GM18508 (cell line): ENCODE results near the gene SEPTIN1.

Source experiments
- ATAC-seq: cut with Tn5 transposase; IDR thresholded peaks from one replicate; pipeline ENCODE4 v1.9.1; 2021; ENCODE audit warnings: moderate number of reproducible peaks; ENCODE audit not compliant: insufficient read depth, unreplicated experiment

The SEPTIN1 gene

DNA sequence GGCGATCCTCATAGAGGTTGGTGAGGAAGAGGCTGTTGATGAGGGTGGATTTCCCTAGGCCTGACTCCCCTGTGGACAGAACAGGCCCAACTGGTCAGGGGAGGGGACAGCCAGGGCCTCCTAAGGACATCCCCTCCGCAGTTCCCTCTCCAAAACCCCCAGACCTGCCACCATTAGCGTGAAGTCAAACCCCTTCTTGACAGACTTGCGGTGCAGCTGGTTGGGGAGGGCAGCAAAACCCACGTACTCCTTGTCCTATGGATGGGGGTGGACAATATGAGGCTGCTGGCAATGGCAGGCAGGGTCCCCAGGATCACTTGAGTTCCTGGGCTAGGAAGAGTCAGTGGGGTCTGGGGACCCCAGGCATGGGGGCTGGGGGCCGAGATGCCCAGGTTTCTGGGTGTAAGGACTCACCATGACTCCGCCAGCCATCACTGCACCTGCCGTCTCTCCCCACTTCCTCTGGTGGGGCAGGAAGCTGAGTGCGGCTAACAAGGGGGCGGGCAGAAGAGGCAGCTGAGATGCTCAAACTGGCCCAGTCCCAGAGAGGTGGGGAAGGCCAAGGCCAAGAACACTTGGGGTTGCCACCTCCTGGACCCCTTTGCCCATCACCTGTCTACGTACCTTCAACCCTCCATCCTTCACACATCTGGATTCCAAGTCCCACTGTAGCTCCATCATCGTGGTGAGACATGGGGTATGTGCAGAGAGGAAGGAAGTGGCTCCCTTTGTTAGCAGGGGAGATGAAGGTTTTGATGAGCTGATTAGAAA lies at the start of gene SEPTIN1:
SEPTIN1 (minus strand) TSS at position 451 of the 771 bp plus-strand sequence; CDS start at position 432, 19 bp downstream.
- no peak for ATAC-seq

DNA sequence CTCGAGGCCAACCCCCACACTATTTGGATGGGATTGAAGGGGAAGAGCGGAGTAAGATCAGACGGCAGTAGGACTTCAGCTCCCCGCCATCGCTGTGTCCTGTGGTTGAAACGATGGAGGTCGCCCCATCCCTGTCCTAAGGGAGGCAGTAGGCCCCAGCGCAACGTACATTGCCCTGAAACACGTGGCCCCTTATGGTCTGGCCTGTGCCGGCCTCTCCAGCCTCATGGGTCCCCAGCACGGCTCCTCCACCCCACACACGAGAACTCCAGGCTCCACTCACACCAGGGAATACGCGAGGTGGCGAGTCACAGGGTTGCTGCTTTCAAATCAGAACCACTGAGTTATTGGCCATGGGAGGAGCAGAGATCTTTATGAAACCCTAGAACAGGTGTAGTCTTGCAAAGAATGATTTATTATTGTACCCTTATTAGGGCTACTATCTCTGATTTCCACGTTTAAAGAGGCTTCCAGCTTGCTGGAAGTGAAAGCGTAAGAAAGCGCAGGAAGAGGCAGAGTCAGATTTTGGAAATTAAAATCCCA lies 48.1 kb upstream of the SEPTIN1 start:
- ATAC-seq: no peak

GRCh38 chr16:30429678-30430427 lies 47.5 kb upstream of the SEPTIN1 start, which contains the start of gene DCTPP1:
TSS of gene DCTPP1 (minus strand) at chr16:30430030. CDS start at chr16:30429980, 50 bp downstream.
- peak; percentile 85 for ATAC-seq

DNA sequence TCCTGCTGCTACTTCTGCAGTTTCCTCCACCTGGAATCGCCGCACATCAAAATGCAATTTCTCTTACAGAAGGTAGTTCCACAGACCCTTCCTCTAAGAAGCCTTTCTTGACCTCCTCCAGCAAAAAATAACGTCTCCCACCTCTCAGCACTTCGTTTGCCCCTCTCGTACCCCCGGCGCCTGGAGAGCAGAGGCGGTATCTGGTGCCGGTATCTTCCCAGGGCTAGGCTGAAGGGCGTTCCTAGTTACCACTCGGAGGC lies 47.0 kb upstream of the SEPTIN1 start:
- ATAC-seq: no peak

DNA sequence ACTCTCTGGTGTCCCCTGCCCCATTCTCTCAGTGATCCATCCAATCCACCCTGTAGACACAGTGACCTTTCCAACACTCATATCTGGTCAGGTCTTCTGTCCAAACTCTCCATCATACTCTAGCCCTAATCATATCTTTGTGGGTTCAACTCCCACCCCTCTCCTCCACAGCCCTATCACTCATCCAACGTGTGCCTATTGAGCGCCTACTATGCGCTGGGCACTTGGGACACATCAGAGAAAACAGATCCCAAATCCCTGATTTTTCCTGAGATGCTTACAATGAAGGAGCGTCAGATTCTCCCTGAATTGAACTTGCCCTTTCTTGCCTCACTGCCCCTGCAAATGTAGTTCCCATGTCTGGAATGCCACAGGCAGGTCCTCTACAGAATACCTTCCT lies 45.7 kb upstream of the SEPTIN1 start:
- no peak for ATAC-seq

GRCh38 chr16:30421010-30421409 lies 38.6 kb upstream of the SEPTIN1 start:
- ATAC-seq: no peak

DNA sequence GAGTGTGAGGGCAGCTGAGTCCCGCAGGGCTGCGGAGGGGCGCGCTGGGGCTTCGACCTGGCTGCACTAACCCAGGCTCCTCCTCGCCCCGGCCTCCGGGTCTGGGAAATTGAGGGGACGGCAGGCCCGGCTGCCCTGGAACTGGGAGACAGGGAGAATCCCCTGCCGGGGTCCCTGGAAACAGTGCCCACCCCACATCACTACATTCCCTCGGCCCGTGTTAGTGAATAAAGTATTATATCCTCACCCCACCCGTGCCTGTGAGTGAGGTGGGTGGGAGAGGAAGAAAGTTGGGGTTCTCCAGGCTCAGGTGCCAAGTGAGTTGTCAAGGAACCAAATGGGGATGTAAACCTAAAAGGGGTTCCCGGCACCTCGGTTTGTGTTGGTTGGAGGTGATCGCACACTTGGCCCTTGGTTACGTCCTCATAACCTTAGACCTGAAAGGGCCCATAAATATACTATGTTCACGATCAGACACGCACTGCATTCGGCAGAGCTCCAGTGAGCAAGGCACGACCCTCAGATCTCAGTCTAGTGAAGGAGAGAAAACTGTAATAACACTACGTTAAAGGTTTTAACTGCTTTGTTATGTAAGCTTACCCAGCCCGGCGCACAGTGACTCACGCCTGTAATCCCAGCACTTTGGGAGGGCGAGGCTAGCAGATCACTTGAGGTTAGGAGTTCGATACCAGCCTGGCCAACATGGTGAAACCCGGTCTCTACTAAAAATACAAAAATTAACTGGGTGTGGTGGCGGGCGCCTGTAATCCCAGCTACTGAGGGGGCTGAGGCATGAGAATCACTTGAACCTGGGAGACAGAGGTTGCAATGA lies 36.2 kb upstream of the SEPTIN1 start:
- no peak for ATAC-seq

GRCh38 chr16:30417529-30418349 lies 35.4 kb upstream of the SEPTIN1 start:
- ATAC-seq: no peak

GRCh38 chr16:30416624-30417528 lies 34.5 kb upstream of the SEPTIN1 start:
- ATAC-seq: no peak

GRCh38 chr16:30416047-30416603 lies 33.8 kb upstream of the SEPTIN1 start:
- no peak for ATAC-seq

- ATAC-seq: no peak
These were observed 31.8 kb upstream of the SEPTIN1 start for GRCh38 chr16:30414159-30414558.

GRCh38 chr16:30413112-30413806 lies 30.9 kb upstream of the SEPTIN1 start:
- no peak for ATAC-seq

- ATAC-seq: no peak
These were observed 27.0 kb upstream of the SEPTIN1 start for GRCh38 chr16:30409125-30410060.

DNA sequence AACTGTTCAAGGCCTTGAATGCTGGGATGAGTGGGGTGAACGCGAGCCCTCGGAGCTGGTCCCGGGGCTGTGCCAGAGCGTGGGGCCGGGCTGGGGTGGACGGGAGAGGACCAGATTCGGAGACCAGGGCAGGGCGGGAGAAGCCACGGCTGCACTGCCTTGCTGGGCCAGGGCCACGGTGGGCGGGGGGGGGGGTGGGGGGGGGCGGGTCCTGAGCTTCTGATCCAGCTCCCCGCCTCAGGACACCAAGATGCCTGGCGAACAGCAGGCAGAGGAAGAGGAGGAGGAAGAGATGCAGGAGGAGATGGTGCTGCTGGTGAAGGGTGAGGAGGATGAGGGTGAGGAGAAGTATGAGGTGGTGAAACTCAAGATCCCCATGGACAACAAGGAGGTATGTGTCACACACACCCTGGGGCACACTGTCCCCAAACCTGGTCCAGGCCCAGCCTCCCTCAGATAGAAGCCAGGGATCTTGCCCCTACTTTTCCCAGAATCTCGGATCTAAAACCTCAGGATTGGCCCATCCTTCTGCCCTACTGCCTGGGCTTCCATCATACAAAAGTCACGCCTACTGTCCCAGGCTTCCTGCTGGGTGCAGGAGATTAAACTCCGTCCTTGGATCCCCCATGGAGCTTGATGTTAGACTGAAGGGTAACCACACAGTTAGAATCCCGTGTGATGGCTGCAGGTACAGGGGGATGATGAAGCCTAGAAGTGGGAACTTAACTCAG lies 25.6 kb upstream of the SEPTIN1 start:
- no peak for ATAC-seq

- no peak for ATAC-seq
These were observed 24.9 kb upstream of the SEPTIN1 start, which contains the start of gene ZNF771 for GRCh38 chr16:30407102-30407803. TSS of gene ZNF771 (plus strand) at chr16:30407606. CDS start at chr16:30408054, 448 bp downstream.

DNA sequence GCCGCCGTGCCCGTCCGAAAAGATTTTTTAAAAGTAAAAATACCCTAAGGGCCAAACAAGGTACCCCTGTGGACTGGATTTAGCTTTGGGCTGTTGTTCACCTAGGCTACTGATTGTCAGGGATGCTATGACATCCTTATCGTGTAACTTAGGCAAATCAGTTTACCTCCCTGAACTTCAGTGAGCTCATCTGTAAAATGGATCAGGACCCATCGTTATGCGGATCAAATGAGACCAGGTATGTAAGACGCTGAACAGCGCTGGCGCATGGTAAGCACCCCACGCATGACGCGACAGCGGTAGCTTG lies 24.4 kb upstream of the SEPTIN1 start:
- no peak for ATAC-seq
